Jurkat, Clone E6-1 (cell line): ENCODE data around the gene PAIP2. TPM values are rescaled to one million over a fixed set of nuclear protein-coding genes. Genes with fewer than 3 reads are reported as not detected.
"Not testable (repeated sequence)": the region's sequence is repeated elsewhere in the genome, so short reads cannot be mapped to it uniquely, and the experiment has no call there.

Experiments used
- DNase-seq: peaks from one replicate; pipeline ENCODE4 v3.0.0-alpha.2; 2011; ENCODE audit warnings: low read depth, low spot score
- H3K4me3 ChIP-seq: 2 replicates; pipeline ENCODE4 v1.5.1; 2011; ENCODE audit warnings: mild to moderate bottlenecking, low read length, control low read depth, moderate library complexity
- polyA plus RNA-seq: library from polyadenylated mRNA; unstranded; fragments of >200 nt; gene quantifications from one replicate; pipeline ENCODE4 v1.2.1, GENCODE V29; 2012; ENCODE audit warnings: missing spikeins; ENCODE audit not compliant: insufficient read length, insufficient read depth

The PAIP2 gene
- polyA plus RNA-seq = 250 TPM

GRCh38 chr5:139341689-139342422 is at the start of gene PAIP2:
TSS of gene PAIP2 (plus strand) at chr5:139341854. CDS start at chr5:139363785, 21,931 bp downstream.
- DNase-seq = peak; percentile 97

GRCh38 chr5:139293202-139293506 is 48.5 kb upstream of the PAIP2 start:
- H3K4me3 ChIP-seq = peak overlapping the region; percentile 99
- DNase-seq = no peak

More at GRCh38 chr5:139341689-139342422, at the start of gene PAIP2:
- peak within 1 kb of the TSS; percentile 98 for H3K4me3 ChIP-seq

GRCh38 chr5:139293507-139294373 is 47.9 kb upstream of the PAIP2 start, which contains the start of gene MATR3:
TSS of gene MATR3 (plus strand) at chr5:139293740. CDS start at chr5:139307416, 13,676 bp downstream.
- peak; percentile 91 for DNase-seq
- H3K4me3 ChIP-seq = peak within 1 kb of the TSS; percentile 99

- peak overlapping the region; percentile 99 for H3K4me3 ChIP-seq
- no peak for DNase-seq
Observed at GRCh38 chr5:139294374-139295165, 47.1 kb upstream of the PAIP2 start.

GRCh38 chr5:139295346-139296057 is 46.2 kb upstream of the PAIP2 start:
- no peak for DNase-seq
- peak overlapping the region; percentile 99 for H3K4me3 ChIP-seq

- DNase-seq = no peak
- H3K4me3 ChIP-seq = no peak overlapping the region
Observed at GRCh38 chr5:139296198-139296597, 45.5 kb upstream of the PAIP2 start.

GRCh38 chr5:139296862-139297326 is 44.8 kb upstream of the PAIP2 start:
- no peak overlapping the region for H3K4me3 ChIP-seq

GRCh38 chr5:139297439-139298133 is 44.1 kb upstream of the PAIP2 start:
- H3K4me3 ChIP-seq = no peak overlapping the region
- no peak for DNase-seq

More at GRCh38 chr5:139296862-139297326, 44.8 kb upstream of the PAIP2 start:
- no peak for DNase-seq

GRCh38 chr5:139298242-139298641 is 43.4 kb upstream of the PAIP2 start:
- no peak for DNase-seq
- no peak overlapping the region for H3K4me3 ChIP-seq

GRCh38 chr5:139299486-139299885 is 42.2 kb upstream of the PAIP2 start:
- H3K4me3 ChIP-seq = no peak overlapping the region
- DNase-seq = no peak

GRCh38 chr5:139301808-139302499 is 39.7 kb upstream of the PAIP2 start:
- DNase-seq = no peak
- H3K4me3 ChIP-seq = no peak overlapping the region

- DNase-seq = no peak
- H3K4me3 ChIP-seq = no peak overlapping the region
Observed at GRCh38 chr5:139304391-139305324, 37.0 kb upstream of the PAIP2 start.

GRCh38 chr5:139306197-139306596 is 35.5 kb upstream of the PAIP2 start:
- H3K4me3 ChIP-seq = no peak overlapping the region
- no peak for DNase-seq

GRCh38 chr5:139306628-139307379 is 34.9 kb upstream of the PAIP2 start:
- no peak overlapping the region for H3K4me3 ChIP-seq
- no peak for DNase-seq

GRCh38 chr5:139308797-139309196 is 32.9 kb upstream of the PAIP2 start:
- no peak overlapping the region for H3K4me3 ChIP-seq

GRCh38 chr5:139310715-139311186 is 30.9 kb upstream of the PAIP2 start:
- DNase-seq, H3K4me3 ChIP-seq: not testable (repeated sequence)

More at GRCh38 chr5:139308797-139309196, 32.9 kb upstream of the PAIP2 start:
- DNase-seq = no peak
